GM23248 (cell line): Measurements from ENCODE around the gene SPOCK3.

Experiments
- EZH2 ChIP-seq: fragments of 200-600 bp; sonication (generic); IDR thresholded peaks from 2 replicates; pipeline ENCODE4 v1.6.1; 2018; ENCODE audit warnings: antibody characterized with exemption, mild to moderate bottlenecking; ENCODE audit not compliant: insufficient read depth, poor library complexity, severe bottlenecking
- EZH2phosphoT487 ChIP-seq: fragments of 200-600 bp; sonication (generic); IDR thresholded peaks from 2 replicates; pipeline ENCODE4 v1.6.1; 2018; ENCODE audit warnings: antibody characterized with exemption, moderate library complexity, mild to moderate bottlenecking, low read depth; ENCODE audit not compliant: insufficient read depth

DNA sequence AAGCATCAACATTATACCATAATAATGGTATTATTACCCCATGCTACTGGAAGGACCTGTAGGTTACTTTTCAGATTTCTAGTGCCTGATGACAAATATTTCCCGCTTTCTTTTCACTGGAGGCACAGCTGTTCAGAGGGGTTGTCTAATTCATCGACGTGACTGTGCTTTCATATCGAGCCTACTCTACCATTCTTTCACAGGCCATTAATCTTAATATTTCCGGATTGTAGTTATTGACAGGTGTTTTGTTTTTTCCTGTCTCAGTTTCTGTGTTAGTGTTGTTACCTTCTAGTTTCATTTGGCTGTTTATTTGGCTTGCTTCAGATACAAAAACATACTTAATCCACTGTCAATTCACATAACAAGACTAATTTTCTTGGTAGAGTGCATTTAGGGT, 330.9 kb downstream of the SPOCK3 start:
- TF ChIP-seq EZH2, result no peak
- TF ChIP-seq EZH2phosphoT487, result no peak
